Measurements from ENCODE around the gene RPS6KL1.

RPS6KL1 gene

GRCh38 chr14:74915426-74915825 is 7.6 kb downstream of the RPS6KL1 start:
- in situ Hi-C loops (cut with MboI; ENCODE audit: low sequenced_read_pairs): loop anchor here (25.0 kb wide), 1 partner anchor 172 kb away; no protein-coding TSS in a partner anchor

DNA sequence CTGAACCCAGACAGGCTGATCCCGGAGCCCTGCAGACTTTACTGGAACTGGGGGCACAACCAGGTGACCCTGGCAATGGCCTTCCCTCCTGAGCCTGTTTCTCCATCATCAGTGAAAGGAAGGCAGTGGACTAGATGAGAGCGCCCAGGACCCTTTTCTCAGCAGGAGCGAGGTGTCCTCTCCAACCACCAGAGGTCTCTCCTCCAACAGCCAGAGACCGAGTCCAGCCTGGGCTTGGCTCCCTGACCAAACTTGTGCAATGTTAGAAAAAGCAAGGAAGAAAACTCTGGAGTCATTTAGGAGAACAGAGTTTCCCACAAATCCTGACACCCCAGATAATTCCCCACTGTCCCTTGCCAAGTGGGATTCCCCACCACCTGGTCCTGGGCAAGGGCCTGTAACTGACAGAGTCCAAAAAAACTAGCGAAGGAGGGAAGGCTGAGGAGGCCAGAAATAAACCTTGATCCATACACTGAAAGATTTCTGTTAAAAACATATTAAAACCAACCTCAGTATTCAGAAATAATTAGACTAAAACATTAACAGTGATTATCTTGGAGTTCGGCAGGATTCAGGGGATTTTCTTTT is 9.0 kb downstream of the RPS6KL1 start:
- in situ Hi-C loops (cut with MboI; ENCODE audit: low sequenced_read_pairs): loop anchor here (25.0 kb wide), 1 partner anchor 173 kb away; no protein-coding TSS in a partner anchor

DNA sequence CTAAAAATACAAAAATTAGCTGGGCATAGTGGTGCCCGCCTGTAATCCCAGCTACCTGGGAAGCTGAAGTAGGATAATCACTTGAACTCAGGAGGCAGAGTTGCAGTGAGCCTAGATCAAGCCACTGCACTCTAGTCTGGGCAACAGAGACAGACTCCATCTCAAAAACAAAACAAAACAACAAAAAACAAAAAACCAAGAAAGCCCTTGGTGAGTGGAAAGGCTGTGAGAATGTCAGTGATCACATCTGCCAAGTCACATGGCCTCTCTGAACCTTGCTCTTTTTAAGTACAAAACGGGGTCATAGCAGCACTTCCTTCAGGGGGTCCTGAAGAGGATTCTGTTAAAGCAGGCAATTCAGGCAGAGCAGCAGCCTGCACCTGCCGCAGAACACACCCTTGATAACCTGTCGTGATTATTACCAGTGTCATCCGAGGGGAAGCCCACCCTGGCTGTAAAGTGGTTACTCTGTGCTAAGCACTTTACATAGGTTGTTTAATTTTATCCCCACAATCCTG is 9.6 kb downstream of the RPS6KL1 start:
- in situ Hi-C loops (cut with MboI; ENCODE audit: low sequenced_read_pairs): loop anchor here (25.0 kb wide), 1 partner anchor 174 kb away; no protein-coding TSS in a partner anchor

GRCh38 chr14:74912801-74913200 is 10.3 kb downstream of the RPS6KL1 start:
- in situ Hi-C loops (cut with MboI; ENCODE audit: low sequenced_read_pairs): loop anchor here (25.0 kb wide), 1 partner anchor 174 kb away; no protein-coding TSS in a partner anchor

- in situ Hi-C loops (cut with MboI; ENCODE audit: low sequenced_read_pairs): loop anchor here (25.0 kb wide), 1 partner anchor 175 kb away; no protein-coding TSS in a partner anchor
Measured at GRCh38 chr14:74912111-74912510, 10.9 kb downstream of the RPS6KL1 start.

DNA sequence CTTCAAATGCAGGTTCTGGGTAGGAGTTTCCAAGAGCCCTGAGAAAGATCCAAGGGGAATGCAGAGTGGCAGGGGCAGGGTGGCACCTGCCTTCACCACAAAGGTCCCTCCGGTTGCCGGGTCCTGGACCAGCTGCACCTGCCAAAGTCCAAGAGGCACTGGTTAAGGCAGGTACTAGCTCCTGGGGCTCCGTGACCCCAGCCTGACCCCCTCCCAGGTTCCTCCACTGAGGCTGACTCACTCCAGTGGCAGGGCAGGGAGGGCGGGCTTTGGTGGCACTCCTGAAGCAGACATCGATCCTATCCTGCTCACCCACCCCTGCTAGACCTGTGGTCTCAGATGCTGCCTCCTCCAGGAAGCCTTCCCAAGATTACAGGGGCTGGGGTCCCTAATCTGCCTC is 11.4 kb downstream of the RPS6KL1 start:
- in situ Hi-C loops (cut with MboI; ENCODE audit: low sequenced_read_pairs): loop anchor here (25.0 kb wide), 1 partner anchor 176 kb away; no protein-coding TSS in a partner anchor

DNA sequence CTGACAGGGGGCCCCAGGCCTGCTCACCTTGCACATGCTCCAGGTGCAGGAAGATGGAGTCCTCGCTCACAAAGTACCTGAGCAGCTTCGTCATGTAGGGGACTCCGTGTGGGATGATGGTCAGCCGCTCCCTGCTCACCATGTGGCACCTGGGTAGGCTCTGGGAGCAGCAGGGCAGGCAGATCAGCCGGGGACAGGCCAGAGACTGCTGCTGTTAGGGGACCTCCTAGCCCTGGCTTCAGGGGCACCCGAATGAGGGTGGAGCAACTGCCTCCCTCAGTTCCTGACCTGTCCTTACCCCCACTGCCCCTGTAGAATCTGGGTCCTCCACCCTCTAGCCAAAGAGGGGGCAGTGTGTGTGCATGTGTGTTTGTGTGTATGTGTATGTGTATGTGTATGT is 11.8 kb downstream of the RPS6KL1 start:
- in situ Hi-C loops (cut with MboI; ENCODE audit: low sequenced_read_pairs): loop anchor here (25.0 kb wide), 1 partner anchor 176 kb away; no protein-coding TSS in a partner anchor

DNA sequence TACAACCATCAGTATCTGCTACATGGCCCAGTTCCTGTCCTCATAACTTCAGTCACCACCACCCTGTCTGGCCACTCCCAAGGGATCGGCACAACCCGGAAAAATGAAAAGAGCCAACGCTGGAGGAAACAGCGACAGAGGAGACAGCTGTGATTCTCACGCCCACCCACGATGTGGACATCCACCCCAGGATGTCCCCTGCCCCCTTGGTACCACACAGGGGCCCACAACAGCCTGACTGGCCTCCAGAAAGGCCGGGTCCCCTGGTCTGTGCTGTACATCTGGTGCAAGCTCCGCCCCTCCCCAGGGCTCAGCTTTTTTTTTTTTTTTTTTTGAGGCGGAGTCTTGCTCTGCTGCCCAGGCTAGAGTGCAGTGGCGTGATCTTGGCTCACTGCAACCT is 12.5 kb downstream of the RPS6KL1 start:
- in situ Hi-C loops (cut with MboI; ENCODE audit: low sequenced_read_pairs): loop anchor here (25.0 kb wide), 1 partner anchor 177 kb away; no protein-coding TSS in a partner anchor

DNA sequence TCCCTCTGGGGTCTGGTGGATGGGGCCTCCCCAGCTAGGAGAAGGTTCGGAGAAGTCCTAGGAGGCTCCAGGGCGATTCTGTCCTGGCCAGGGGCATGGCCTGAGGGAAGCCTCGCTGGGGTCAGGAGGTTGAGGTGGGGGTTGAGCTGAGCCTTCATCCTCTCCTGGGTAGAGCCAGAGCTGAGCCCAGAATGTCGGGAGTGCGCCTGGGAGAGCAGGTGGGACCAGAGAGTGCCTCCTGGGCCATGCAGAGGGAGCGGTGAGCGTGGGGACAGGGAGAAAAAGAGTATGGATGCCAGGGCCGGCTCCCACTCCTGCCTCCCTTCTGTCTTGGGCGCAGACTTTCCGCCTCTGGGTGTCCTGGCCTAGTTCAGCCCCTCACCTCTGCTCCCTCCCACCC is 13.1 kb downstream of the RPS6KL1 start:
- in situ Hi-C loops (cut with MboI; ENCODE audit: low sequenced_read_pairs): loop anchor here (25.0 kb wide), 1 partner anchor 177 kb away; no protein-coding TSS in a partner anchor

- in situ Hi-C loops (cut with MboI; ENCODE audit: low sequenced_read_pairs): loop anchor here (25.0 kb wide), 1 partner anchor 178 kb away; no protein-coding TSS in a partner anchor
Measured at GRCh38 chr14:74909501-74909900, 13.6 kb downstream of the RPS6KL1 start.

GRCh38 chr14:74908861-74909341 is 14.2 kb downstream of the RPS6KL1 start:
- in situ Hi-C loops (cut with MboI; ENCODE audit: low sequenced_read_pairs): loop anchor here (25.0 kb wide), 1 partner anchor 178 kb away; no protein-coding TSS in a partner anchor

DNA sequence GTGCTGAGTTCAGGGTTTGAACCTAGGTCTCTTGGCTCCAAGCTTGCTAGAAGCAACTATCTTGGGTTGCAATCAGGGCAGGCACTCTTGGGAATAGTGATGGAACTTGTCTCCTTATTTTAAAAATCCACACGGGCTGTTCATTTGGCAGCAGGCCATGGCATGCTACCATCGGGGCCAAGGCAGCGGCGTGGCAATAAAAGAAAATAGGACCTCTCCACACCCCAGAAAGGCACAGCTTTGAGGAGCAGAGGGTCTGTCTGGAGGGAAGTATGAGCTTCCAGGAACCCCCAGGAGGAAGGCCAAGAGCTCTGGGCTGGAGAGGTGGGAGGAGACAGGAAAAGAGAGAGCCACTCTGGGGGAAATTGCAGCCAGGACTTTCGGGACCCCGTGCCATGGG is 15.3 kb downstream of the RPS6KL1 start:
- in situ Hi-C loops (cut with MboI; ENCODE audit: low sequenced_read_pairs): loop anchor here (25.0 kb wide), 1 partner anchor 180 kb away; no protein-coding TSS in a partner anchor

DNA sequence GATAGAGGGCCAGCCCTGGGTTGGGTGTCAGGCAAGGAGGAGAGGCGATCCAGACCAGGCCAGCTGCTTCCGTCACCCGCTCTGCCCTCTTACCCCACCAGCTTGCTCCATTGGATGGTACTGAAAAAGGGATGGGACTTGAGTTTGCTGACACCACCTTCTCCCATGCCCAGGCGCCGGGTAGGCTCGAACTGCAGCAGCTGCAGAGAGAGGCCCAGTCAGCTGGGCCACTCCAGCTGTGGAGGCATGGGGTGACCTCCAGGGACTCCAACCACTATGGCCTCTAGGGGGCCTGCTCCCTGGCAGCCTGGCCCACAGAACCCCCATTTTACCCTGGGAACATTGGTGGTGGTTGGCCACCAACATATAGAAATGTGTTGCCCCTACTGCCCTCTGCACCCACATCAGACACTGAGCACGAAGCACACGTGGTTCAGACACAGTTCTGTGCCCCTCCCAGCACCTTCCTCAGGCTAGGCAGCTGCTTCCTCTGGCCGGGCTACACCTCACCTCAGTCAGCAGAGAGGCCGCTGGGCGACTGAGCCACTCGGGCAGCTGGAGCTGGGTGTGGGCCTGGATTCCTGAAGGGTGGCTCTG is 16.0 kb downstream of the RPS6KL1 start:
- in situ Hi-C loops (cut with MboI; ENCODE audit: low sequenced_read_pairs): loop anchor here (25.0 kb wide), 1 partner anchor 180 kb away; no protein-coding TSS in a partner anchor

DNA sequence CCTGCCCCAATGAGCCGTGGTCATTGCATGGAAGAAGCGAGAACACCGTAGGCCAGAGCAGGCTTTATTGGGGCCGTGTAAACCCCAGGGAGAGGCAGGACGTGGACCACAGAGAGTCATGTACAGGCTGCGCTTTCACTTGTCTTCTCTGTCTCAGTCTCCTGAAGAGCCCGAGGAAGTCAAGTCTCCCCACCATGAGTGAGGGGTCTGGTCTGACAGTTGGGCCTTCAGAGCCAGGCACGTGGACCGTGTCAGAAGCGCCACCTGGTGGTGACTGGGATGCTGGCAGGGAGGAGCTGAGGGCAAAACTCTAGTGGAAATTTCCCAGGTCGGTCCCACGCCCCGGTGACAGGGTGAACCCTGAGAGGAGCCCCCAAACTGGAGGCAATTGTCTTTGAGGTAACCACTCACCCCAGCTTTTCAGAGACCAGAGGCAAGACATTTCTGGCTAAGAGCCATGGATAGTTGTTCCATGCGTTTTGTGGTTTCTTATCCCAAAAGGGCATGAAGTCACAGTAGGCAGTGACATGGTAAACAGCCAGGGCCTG is 17.4 kb downstream of the RPS6KL1 start:
- in situ Hi-C loops (cut with MboI; ENCODE audit: low sequenced_read_pairs): loop anchor here (25.0 kb wide), 1 partner anchor 182 kb away; no protein-coding TSS in a partner anchor

- in situ Hi-C loops (cut with MboI; ENCODE audit: low sequenced_read_pairs): loop anchor here (25.0 kb wide), 1 partner anchor 182 kb away; no protein-coding TSS in a partner anchor
Measured at GRCh38 chr14:74904635-74905503, 18.2 kb downstream of the RPS6KL1 start.

- in situ Hi-C loops (cut with MboI; ENCODE audit: low sequenced_read_pairs): loop anchor here (25.0 kb wide), 1 partner anchor 184 kb away; no protein-coding TSS in a partner anchor
Measured at GRCh38 chr14:74902941-74903705, 19.9 kb downstream of the RPS6KL1 start.

GRCh38 chr14:74898694-74899093 is 24.4 kb downstream of the RPS6KL1 start:
- in situ Hi-C loops (cut with MboI; ENCODE audit: low sequenced_read_pairs): no loop called here

GRCh38 chr14:74898083-74898482 is 25.0 kb downstream of the RPS6KL1 start:
- in situ Hi-C loops (cut with MboI; ENCODE audit: low sequenced_read_pairs): no loop called here

DNA sequence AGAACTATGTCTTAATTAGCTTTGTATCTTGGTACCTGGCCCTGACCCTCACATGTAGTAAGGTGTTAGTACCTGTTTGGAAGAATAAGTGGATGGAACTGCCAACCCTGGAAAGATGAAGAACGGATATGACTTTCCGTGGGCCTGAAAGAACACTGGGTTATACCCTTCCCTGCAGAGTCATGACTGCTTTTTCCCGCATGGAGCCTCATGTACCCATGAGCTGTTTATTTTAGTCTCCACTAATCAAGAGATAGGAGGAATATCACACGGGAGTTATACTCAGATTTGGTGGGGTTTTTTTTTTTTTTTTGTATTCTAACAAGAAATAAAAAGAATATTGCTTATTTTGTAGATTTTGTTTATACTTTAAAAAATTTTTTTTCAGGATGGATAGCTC is 25.4 kb downstream of the RPS6KL1 start:
- in situ Hi-C loops (cut with MboI; ENCODE audit: low sequenced_read_pairs): no loop called here

Measured in HL-60/S4 treated with retinoic acid at 250 ng/mL for 4 days and 3 days (cell line).